Endothelial cell (in vitro differentiated cells): ENCODE results near the gene CLCN2. TPM values are rescaled to one million over a fixed set of nuclear protein-coding genes. Genes with fewer than 3 reads are reported as not detected.

Experiments used
- DNase-seq: peaks from one replicate; pipeline ENCODE4 v3.0.0; 2021; ENCODE audit warnings: low spot score
- H3K27ac Mint-ChIP-seq: one replicate; pipeline ENCODE4 v1.8.0; 2021; ENCODE audit warnings: mixed read lengths, inconsistent platforms; ENCODE audit not compliant: unreplicated experiment
- H3K27me3 Mint-ChIP-seq: one replicate; pipeline ENCODE4 v1.8.0; 2021; ENCODE audit warnings: mild to moderate bottlenecking, moderate library complexity, mixed read lengths, inconsistent platforms; ENCODE audit not compliant: unreplicated experiment
- H3K36me3 Mint-ChIP-seq: one replicate; pipeline ENCODE4 v1.8.0; 2021; ENCODE audit warnings: mild to moderate bottlenecking, low read depth, mixed read lengths, inconsistent platforms; ENCODE audit not compliant: unreplicated experiment
- H3K4me1 Mint-ChIP-seq: one replicate; pipeline ENCODE4 v1.8.0; 2021; ENCODE audit warnings: mild to moderate bottlenecking, mixed read lengths, inconsistent platforms; ENCODE audit not compliant: unreplicated experiment
- H3K4me3 Mint-ChIP-seq: one replicate; pipeline ENCODE4 v1.8.0; 2021; ENCODE audit warnings: mild to moderate bottlenecking, mixed read lengths, inconsistent platforms; ENCODE audit not compliant: unreplicated experiment
- H3K9me3 Mint-ChIP-seq: one replicate; pipeline ENCODE4 v1.8.0; 2021; ENCODE audit warnings: mixed read lengths, inconsistent platforms; ENCODE audit not compliant: unreplicated experiment
- total RNA-seq: library from RNA; stranded (reverse); fragmentation: NEBNext Ultra II Directional; extraction: Animal tissue kit (Norgen Biotek cat#: 25700); gene quantifications from one replicate; pipeline ENCODE4 v1.2.1, GENCODE V29; 2021; ENCODE audit not compliant: unreplicated experiment
- TF ChIP-seq, protein P1 (sequence below): fragments of 200-600 bp; sonication (generic); IDR thresholded peaks from one replicate; pipeline ENCODE4 v1.5.0; 2021; ENCODE audit warnings: antibody characterized with exemption; ENCODE audit not compliant: unreplicated experiment

Gene CLCN2
- total RNA-seq, 1 donor from 2014 or later: 6.3 TPM

DNA sequence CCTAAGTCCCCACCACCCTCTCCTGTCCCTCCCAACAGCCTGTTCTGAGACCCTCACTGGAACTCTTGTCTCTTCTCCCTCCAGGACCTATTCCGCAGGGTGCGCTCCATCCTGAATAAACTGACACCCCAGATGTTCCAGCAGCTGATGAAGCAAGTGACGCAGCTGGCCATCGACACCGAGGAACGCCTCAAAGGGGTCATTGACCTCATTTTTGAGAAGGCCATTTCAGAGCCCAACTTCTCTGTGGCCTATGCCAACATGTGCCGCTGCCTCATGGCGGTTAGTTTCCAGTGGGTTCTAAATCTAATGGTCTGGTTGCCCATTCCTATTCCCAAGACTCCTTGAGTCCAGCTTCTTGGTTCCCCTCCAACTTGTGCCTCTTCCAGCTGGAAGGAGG lies 37.7 kb downstream of the CLCN2 start:
- H3K36me3 Mint-ChIP-seq: peaks cover 86% of the 10 kb centered on the region
- H3K4me3 Mint-ChIP-seq: peak overlapping the region; percentile 67
- TF ChIP-seq, protein P1, sequence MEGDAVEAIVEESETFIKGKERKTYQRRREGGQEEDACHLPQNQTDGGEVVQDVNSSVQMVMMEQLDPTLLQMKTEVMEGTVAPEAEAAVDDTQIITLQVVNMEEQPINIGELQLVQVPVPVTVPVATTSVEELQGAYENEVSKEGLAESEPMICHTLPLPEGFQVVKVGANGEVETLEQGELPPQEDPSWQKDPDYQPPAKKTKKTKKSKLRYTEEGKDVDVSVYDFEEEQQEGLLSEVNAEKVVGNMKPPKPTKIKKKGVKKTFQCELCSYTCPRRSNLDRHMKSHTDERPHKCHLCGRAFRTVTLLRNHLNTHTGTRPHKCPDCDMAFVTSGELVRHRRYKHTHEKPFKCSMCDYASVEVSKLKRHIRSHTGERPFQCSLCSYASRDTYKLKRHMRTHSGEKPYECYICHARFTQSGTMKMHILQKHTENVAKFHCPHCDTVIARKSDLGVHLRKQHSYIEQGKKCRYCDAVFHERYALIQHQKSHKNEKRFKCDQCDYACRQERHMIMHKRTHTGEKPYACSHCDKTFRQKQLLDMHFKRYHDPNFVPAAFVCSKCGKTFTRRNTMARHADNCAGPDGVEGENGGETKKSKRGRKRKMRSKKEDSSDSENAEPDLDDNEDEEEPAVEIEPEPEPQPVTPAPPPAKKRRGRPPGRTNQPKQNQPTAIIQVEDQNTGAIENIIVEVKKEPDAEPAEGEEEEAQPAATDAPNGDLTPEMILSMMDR: no peak
- H3K9me3 Mint-ChIP-seq: no peaks in the 10 kb centered on the region
- H3K27ac Mint-ChIP-seq: peak overlapping the region; percentile 57
- no peak for DNase-seq
- peaks cover 8% of the 10 kb centered on the region for H3K4me1 Mint-ChIP-seq
- peaks cover 12% of the 10 kb centered on the region for H3K27me3 Mint-ChIP-seq

DNA sequence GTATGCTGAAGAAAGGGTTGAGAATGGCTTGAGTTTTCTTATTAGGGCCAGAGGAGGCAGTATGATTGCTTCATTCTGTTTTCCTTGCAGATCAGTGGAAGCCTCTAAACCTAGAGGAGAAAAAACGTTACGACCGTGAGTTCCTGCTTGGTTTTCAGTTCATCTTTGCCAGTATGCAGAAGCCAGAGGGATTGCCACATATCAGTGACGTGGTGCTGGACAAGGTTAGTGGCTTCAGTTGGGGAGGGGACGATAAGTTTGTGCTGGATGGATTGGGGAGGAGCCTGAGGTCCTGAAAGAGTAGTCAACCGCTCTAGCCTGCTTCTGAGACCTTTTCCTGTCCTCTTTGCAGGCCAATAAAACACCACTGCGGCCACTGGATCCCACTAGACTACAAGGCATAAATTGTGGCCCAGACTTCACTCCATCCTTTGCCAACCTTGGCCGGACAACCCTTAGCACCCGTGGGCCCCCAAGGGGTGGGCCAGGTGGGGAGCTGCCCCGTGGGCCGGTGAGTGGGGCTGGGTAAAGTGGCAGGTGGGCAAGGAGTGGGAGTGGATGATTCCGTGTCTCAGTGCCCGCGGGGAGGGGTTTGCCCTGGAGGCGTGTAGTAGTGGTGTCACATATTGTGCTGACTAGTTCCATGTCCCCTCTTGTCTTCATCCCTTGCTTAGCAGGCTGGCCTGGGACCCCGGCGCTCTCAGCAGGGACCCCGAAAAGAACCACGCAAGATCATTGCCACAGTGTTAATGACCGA lies 38.5 kb downstream of the CLCN2 start:
- Mint-ChIP-seq H3K36me3 (peaks cover 84% of the 10 kb centered on the region), H3K27ac (peak overlapping the region; percentile 57)

DNA sequence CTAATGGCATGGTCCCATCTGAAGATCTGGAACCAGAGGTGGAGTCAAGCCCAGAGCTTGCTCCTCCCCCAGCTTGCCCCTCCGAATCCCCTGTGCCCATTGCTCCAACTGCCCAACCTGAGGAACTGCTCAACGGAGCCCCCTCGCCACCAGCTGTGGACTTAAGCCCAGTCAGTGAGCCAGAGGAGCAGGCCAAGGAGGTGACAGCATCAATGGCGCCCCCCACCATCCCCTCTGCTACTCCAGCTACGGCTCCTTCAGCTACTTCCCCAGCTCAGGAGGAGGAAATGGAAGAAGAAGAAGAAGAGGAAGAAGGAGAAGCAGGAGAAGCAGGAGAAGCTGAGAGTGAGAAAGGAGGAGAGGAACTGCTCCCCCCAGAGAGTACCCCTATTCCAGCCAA lies 39.7 kb downstream of the CLCN2 start:
- TF ChIP-seq, protein P1: no peak
- peaks cover 22% of the 10 kb centered on the region for H3K4me1 Mint-ChIP-seq
- H3K9me3 Mint-ChIP-seq: no peaks in the 10 kb centered on the region
- peaks cover 82% of the 10 kb centered on the region for H3K36me3 Mint-ChIP-seq
- DNase-seq: no peak
- H3K4me3 Mint-ChIP-seq: peak overlapping the region; percentile 70
- no peak overlapping the region for H3K27ac Mint-ChIP-seq
- H3K27me3 Mint-ChIP-seq: peaks cover 12% of the 10 kb centered on the region

More for the DNA sequence above, 38.5 kb downstream of the CLCN2 start:
- Mint-ChIP-seq H3K4me3 (peak overlapping the region; percentile 67), H3K9me3 (no peaks in the 10 kb centered on the region), H3K27me3 (peaks cover 9% of the 10 kb centered on the region), H3K4me1 (peaks cover 11% of the 10 kb centered on the region)
- TF ChIP-seq, protein P1: no peak
- DNase-seq: no peak

DNA sequence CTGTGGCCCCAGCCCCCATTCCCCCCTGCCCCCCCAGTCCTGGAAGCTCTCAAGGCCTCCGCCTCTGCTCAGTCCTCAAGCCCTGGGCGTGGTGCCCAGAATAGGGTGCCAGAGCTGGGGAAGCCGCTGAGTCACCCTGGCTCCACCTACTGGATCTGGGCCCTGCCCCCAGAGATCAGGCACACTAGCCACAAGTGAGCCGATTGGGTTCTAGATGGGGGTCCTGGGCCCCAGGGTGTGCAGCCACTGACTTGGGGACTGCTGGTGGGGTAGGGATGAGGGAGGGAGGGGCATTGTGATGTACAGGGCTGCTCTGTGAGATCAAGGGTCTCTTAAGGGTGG lies 41.3 kb downstream of the CLCN2 start:
- Mint-ChIP-seq H3K4me3 (no peak overlapping the region), H3K36me3 (peaks cover 72% of the 10 kb centered on the region), H3K4me1 (peaks cover 28% of the 10 kb centered on the region), H3K27me3 (peaks cover 15% of the 10 kb centered on the region), H3K9me3 (no peaks in the 10 kb centered on the region), H3K27ac (no peak overlapping the region)
- no peak for DNase-seq
- TF ChIP-seq, protein P1: no peak

DNA sequence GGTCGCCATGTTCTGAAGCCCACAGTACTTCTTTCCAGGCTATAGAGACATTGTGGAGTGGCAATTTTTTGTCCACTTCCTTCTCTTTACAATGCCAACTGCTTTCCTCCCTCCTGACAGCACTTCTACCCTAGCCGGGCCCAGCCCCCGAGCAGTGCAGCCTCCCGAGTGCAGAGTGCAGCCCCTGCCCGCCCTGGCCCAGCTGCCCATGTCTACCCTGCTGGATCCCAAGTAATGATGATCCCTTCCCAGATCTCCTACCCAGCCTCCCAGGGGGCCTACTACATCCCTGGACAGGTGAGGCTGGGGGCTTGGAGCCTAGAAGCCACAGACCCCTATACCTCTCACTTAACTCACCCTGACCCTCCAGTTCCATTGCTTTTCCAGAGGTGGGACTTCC lies 44.2 kb downstream of the CLCN2 start:
- H3K27ac Mint-ChIP-seq: peak overlapping the region; percentile 28
- H3K4me1 Mint-ChIP-seq: peaks cover 30% of the 10 kb centered on the region
- peak overlapping the region; percentile 86 for H3K4me3 Mint-ChIP-seq
- H3K36me3 Mint-ChIP-seq: peaks cover 48% of the 10 kb centered on the region
- H3K9me3 Mint-ChIP-seq: no peaks in the 10 kb centered on the region
- H3K27me3 Mint-ChIP-seq: peaks cover 10% of the 10 kb centered on the region
- DNase-seq: no peak
- TF ChIP-seq, protein P1: no peak
